HG03175 (cell line): Measurements from ENCODE around the gene ZNF17.
A peak's percentile ranks its signal among the peaks of the same experiment; 100 is the strongest.

Source experiments
- ATAC-seq: cut with Tn5 transposase; IDR thresholded peaks from one replicate; pipeline ENCODE4 v1.9.1; 2021; ENCODE audit warnings: mild to moderate bottlenecking, moderate library complexity; ENCODE audit not compliant: unreplicated experiment

ZNF17 gene

GRCh38 chr19:57421037-57421436 is 10.1 kb downstream of the ZNF17 start:
- no peak for ATAC-seq

GRCh38 chr19:57434386-57435061 is 23.6 kb downstream of the ZNF17 start:
- ATAC-seq: peak; percentile 21

- peak; percentile 97 for ATAC-seq
These were observed 24.4 kb downstream of the ZNF17 start, which contains the start of gene ZNF749 for GRCh38 chr19:57435062-57435978. TSS of gene ZNF749 (plus strand) at chr19:57435325. CDS start at chr19:57435579, 254 bp downstream.

GRCh38 chr19:57436417-57436816 is 25.5 kb downstream of the ZNF17 start:
- ATAC-seq: no peak

- no peak for ATAC-seq
These were observed 27.0 kb downstream of the ZNF17 start for GRCh38 chr19:57437931-57438330.

- no peak for ATAC-seq
These were observed 28.0 kb downstream of the ZNF17 start for GRCh38 chr19:57438925-57439324.

GRCh38 chr19:57441979-57442752 is 31.2 kb downstream of the ZNF17 start:
- ATAC-seq: no peak

GRCh38 chr19:57443121-57443696 is 32.2 kb downstream of the ZNF17 start:
- no peak for ATAC-seq

- no peak for ATAC-seq
These were observed 41.3 kb downstream of the ZNF17 start for GRCh38 chr19:57452307-57452706.

- ATAC-seq: no peak
These were observed 54.9 kb downstream of the ZNF17 start for GRCh38 chr19:57465680-57466381.

- no peak for ATAC-seq
These were observed 55.5 kb downstream of the ZNF17 start for GRCh38 chr19:57466489-57466888.
